ENCODE measurements around the gene DR1.
"Not testable (repeated sequence)": the region's sequence is repeated elsewhere in the genome, so short reads cannot be mapped to it uniquely, and the experiment has no call there.

The DR1 gene

GRCh38 chr1:93369734-93370133, 24.0 kb downstream of the DR1 start:
- in situ Hi-C loops (cut with HindIII; ENCODE audit: low sequenced_read_pairs): no loop called here
- DNase-seq (ENCODE audit: low read depth, low spot score): no peak
- no peak overlapping the region for H3K4me3 ChIP-seq (ENCODE audit: low read depth, low read length)
- no peak for TF ChIP-seq CTCF (IDR thresholded peaks at IDR 0.05; ENCODE audit: low read depth, low read length)

- no peak for DNase-seq (ENCODE audit: low read depth, low spot score)
- in situ Hi-C loops (cut with HindIII; ENCODE audit: low sequenced_read_pairs): no loop called here
- H3K4me3 ChIP-seq (ENCODE audit: low read depth, low read length): no peak overlapping the region
- no peak for TF ChIP-seq CTCF (IDR thresholded peaks at IDR 0.05; ENCODE audit: low read depth, low read length)
Observed at GRCh38 chr1:93374334-93375106, 28.8 kb downstream of the DR1 start.

GRCh38 chr1:93384656-93385055, 38.9 kb downstream of the DR1 start:
- no peak overlapping the region for H3K4me3 ChIP-seq (ENCODE audit: low read depth, low read length)
- in situ Hi-C loops (cut with HindIII; ENCODE audit: low sequenced_read_pairs): no loop called here
- DNase-seq (ENCODE audit: low read depth, low spot score): no peak
- TF ChIP-seq CTCF (IDR thresholded peaks at IDR 0.05; ENCODE audit: low read depth, low read length): no peak

- in situ Hi-C loops (cut with HindIII; ENCODE audit: low sequenced_read_pairs); H3K4me3 ChIP-seq (ENCODE audit: low read depth, low read length): not testable (repeated sequence)
Observed at GRCh38 chr1:93386268-93386667, 40.6 kb downstream of the DR1 start.

GRCh38 chr1:93394514-93394913, 48.8 kb downstream of the DR1 start:
- DNase-seq (ENCODE audit: low read depth, low spot score): no peak
- no peak for TF ChIP-seq CTCF (IDR thresholded peaks at IDR 0.05; ENCODE audit: low read depth, low read length)
- in situ Hi-C loops (cut with HindIII; ENCODE audit: low sequenced_read_pairs): no loop called here

More at GRCh38 chr1:93386268-93386667, 40.6 kb downstream of the DR1 start:
- DNase-seq (ENCODE audit: low read depth, low spot score): not testable (repeated sequence)

GRCh38 chr1:93395195-93395594, 49.5 kb downstream of the DR1 start:
- no peak overlapping the region for H3K4me3 ChIP-seq (ENCODE audit: low read depth, low read length)
- no peak for DNase-seq (ENCODE audit: low read depth, low spot score)
- TF ChIP-seq CTCF (IDR thresholded peaks at IDR 0.05; ENCODE audit: low read depth, low read length): no peak
- in situ Hi-C loops (cut with HindIII; ENCODE audit: low sequenced_read_pairs): no loop called here

More at GRCh38 chr1:93394514-93394913, 48.8 kb downstream of the DR1 start:
- no peak overlapping the region for H3K4me3 ChIP-seq (ENCODE audit: low read depth, low read length)

GRCh38 chr1:93399781-93400180, 54.1 kb downstream of the DR1 start:
- H3K4me3 ChIP-seq (ENCODE audit: low read depth, low read length): no peak overlapping the region
- no peak for TF ChIP-seq CTCF (IDR thresholded peaks at IDR 0.05; ENCODE audit: low read depth, low read length)
- in situ Hi-C loops (cut with HindIII; ENCODE audit: low sequenced_read_pairs): no loop called here
- DNase-seq (ENCODE audit: low read depth, low spot score): no peak

Measured in astrocyte of the spinal cord (primary cell).